Activated CD8-positive, alpha-beta memory T cell treated with anti-CD3 and anti-CD28 coated beads, Interleukin-2, amount 50 U/mL, for 48 hours (primary cell): ENCODE measurements around the gene UFSP2.

ENCODE experiments used
- DNase-seq: peaks from one replicate; pipeline ENCODE4 v3.0.0-alpha.2; 2020

The UFSP2 gene

DNA sequence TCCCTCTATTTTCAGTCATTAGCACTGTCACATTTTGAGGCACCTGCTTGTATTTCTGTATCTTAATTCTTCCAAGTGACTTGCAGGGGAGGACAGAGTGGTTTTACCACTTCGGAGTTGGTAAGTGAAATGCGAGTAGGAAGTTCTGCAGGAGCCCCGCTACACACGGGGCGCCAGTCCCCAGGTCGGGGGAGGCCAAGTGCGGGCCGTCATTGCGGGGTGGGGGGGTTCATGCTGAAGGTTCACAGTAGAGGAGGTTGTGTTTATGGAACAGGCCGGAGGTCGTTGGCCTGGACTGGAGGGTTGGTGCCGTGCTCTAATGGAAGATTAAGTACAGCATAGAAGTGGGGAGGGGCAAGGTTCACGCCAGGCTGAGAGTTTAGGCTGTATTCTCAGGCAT, 74.1 kb downstream of the UFSP2 start:
- DNase-seq: no peak
